Neural progenitor cell (in vitro differentiated cells): Measurements from ENCODE around the gene FBRSL1. TPM values are rescaled to one million over a fixed set of nuclear protein-coding genes. Genes with fewer than 3 reads are reported as not detected.
"Not testable (repeated sequence)": the region's sequence is repeated elsewhere in the genome, so short reads cannot be mapped to it uniquely, and the experiment has no call there.

Source experiments
- DNase-seq: peaks from one replicate; pipeline ENCODE4 v3.0.0-alpha.2; 2016; ENCODE audit warnings: low spot score
- H2AFZ ChIP-seq: fragments of 200-600 bp; sonication (generic); replicated peaks from 2 replicates; pipeline ENCODE4 v1.6.1; 2016; ENCODE audit warnings: antibody characterized with exemption
- H3F3A ChIP-seq: fragments of 200-600 bp; sonication (generic); 2 replicates; pipeline ENCODE4 v1.6.1; 2016; ENCODE audit warnings: antibody characterized with exemption, low read depth
- H3K27ac ChIP-seq: fragments of 200-600 bp; sonication (generic); 2 replicates; pipeline ENCODE4 v1.5.1; 2016; ENCODE audit warnings: mild to moderate bottlenecking
- H3K27me3 ChIP-seq: fragments of 200-600 bp; sonication (generic); 2 replicates; pipeline ENCODE4 v1.6.1; 2016; ENCODE audit warnings: mild to moderate bottlenecking, moderate library complexity
- H3K36me3 ChIP-seq: fragments of 200-600 bp; sonication (generic); 2 replicates; pipeline ENCODE4 v1.5.1; 2016
- H3K4me1 ChIP-seq: fragments of 200-600 bp; sonication (generic); 2 replicates; pipeline ENCODE4 v1.6.1; 2016; ENCODE audit warnings: mixed run types
- H3K4me2 ChIP-seq: fragments of 200-600 bp; sonication (generic); 2 replicates; pipeline ENCODE4 v1.6.1; 2016
- H3K4me3 ChIP-seq: fragments of 200-600 bp; sonication (generic); 2 replicates; pipeline ENCODE4 v1.5.1; 2016
- H3K79me2 ChIP-seq: fragments of 200-600 bp; sonication (generic); 2 replicates; pipeline ENCODE4 v1.6.1; 2016; ENCODE audit warnings: low read depth
- H3K9ac ChIP-seq: fragments of 200-600 bp; sonication (generic); 2 replicates; pipeline ENCODE4 v1.6.1; 2016
- H3K9me3 ChIP-seq: fragments of 200-600 bp; sonication (generic); 2 replicates; pipeline ENCODE4 v1.5.1; 2016; ENCODE audit warnings: low read depth
- H4K20me1 ChIP-seq: fragments of 200-600 bp; sonication (generic); 2 replicates; pipeline ENCODE4 v1.6.1; 2016; ENCODE audit warnings: low read depth
- H3K27ac Mint-ChIP-seq: 3 replicates; pipeline ENCODE4 v1.8.0; 2021; ENCODE audit warnings: mixed read lengths
- H3K27me3 Mint-ChIP-seq: 2 replicates; pipeline ENCODE4 v1.8.0; 2022; ENCODE audit warnings: low read depth, mild to moderate bottlenecking, inconsistent platforms, moderate library complexity, mixed read lengths; ENCODE audit not compliant: insufficient read depth
- H3K36me3 Mint-ChIP-seq: 3 replicates; pipeline ENCODE4 v1.8.0; 2021; ENCODE audit warnings: mixed read lengths
- H3K4me1 Mint-ChIP-seq: 3 replicates; pipeline ENCODE4 v1.8.0; 2021; ENCODE audit warnings: mixed read lengths
- H3K4me3 Mint-ChIP-seq: 3 replicates; pipeline ENCODE4 v1.8.0; 2021; ENCODE audit warnings: mild to moderate bottlenecking, moderate library complexity, mixed read lengths
- H3K9me3 Mint-ChIP-seq: 3 replicates; pipeline ENCODE4 v1.8.0; 2020; ENCODE audit warnings: mixed read lengths
- CTCF ChIP-seq: fragments of 200-600 bp; sonication (generic); IDR thresholded peaks from 2 replicates; pipeline ENCODE4 v1.5.1; 2017; ENCODE audit warnings: antibody characterized with exemption, mild to moderate bottlenecking
- EZH2 ChIP-seq: fragments of 200-600 bp; sonication (generic); IDR thresholded peaks from 2 replicates; pipeline ENCODE4 v1.6.1; 2017; ENCODE audit warnings: antibody characterized with exemption, mild to moderate bottlenecking, moderate library complexity
- EZH2phosphoT487 ChIP-seq: fragments of 200-600 bp; sonication (generic); IDR thresholded peaks from 2 replicates; pipeline ENCODE4 v1.6.1; 2017; ENCODE audit warnings: antibody characterized with exemption
- total RNA-seq: library from RNA; depleted of rRNA; stranded (reverse); fragments of >200 nt; gene quantifications from 2 replicates; pipeline ENCODE4 v1.2.3, GENCODE V29; 2015; ENCODE audit warnings: low replicate concordance

Gene FBRSL1
- total RNA-seq, 1 donor from 2014 or later: 7.4 TPM

GRCh38 chr12:132530851-132531250 lies 40.9 kb downstream of the FBRSL1 start:
- H3K9me3 Mint-ChIP-seq: peaks cover 38% of the 10 kb centered on the region
- H3K36me3 ChIP-seq: no peaks in the 10 kb centered on the region
- H4K20me1 ChIP-seq: peaks cover 6% of the 10 kb centered on the region
- H3K27me3 Mint-ChIP-seq: peaks cover 7% of the 10 kb centered on the region
- H3K4me1 ChIP-seq: peaks cover 7% of the 10 kb centered on the region
- peaks cover 20% of the 10 kb centered on the region for H3K36me3 Mint-ChIP-seq
- no peak overlapping the region for H3K27ac ChIP-seq
- no peak for DNase-seq
- no peaks in the 10 kb centered on the region for H3K9me3 ChIP-seq
- H3K27ac Mint-ChIP-seq: no peak overlapping the region
- H3K4me3 ChIP-seq: no peak overlapping the region
- peaks cover 9% of the 10 kb centered on the region for H3K4me1 Mint-ChIP-seq
- no peak overlapping the region for H3K4me3 Mint-ChIP-seq
- H3K9ac ChIP-seq: no peak overlapping the region
- H3K27me3 ChIP-seq: peaks cover 3% of the 10 kb centered on the region
- no peak overlapping the region for H2AFZ ChIP-seq
- no peak for TF ChIP-seq EZH2
- no peak for TF ChIP-seq CTCF
- no peak for TF ChIP-seq EZH2phosphoT487
- peaks cover 18% of the 10 kb centered on the region for H3F3A ChIP-seq
- H3K4me2 ChIP-seq: no peak overlapping the region
- no peaks in the 10 kb centered on the region for H3K79me2 ChIP-seq

- not testable (repeated sequence) for H3K27ac Mint-ChIP-seq, H3K4me3 ChIP-seq, H4K20me1 ChIP-seq, H3K27me3 Mint-ChIP-seq, H3K4me1 ChIP-seq, H3K4me3 Mint-ChIP-seq, H3K27ac ChIP-seq, H3K36me3 ChIP-seq, H3K9ac ChIP-seq, H3K4me2 ChIP-seq, H2AFZ ChIP-seq, H3K79me2 ChIP-seq, H3K27me3 ChIP-seq, H3K9me3 ChIP-seq, H3K4me1 Mint-ChIP-seq
- Mint-ChIP-seq H3K36me3 (peaks cover 30% of the 10 kb centered on the region), H3K9me3 (peaks cover 47% of the 10 kb centered on the region)
- H3F3A ChIP-seq: peaks cover 25% of the 10 kb centered on the region
- peak; percentile 26 for DNase-seq
These were observed 43.0 kb downstream of the FBRSL1 start for GRCh38 chr12:132532711-132533583.

- H3K9me3 ChIP-seq: no peaks in the 10 kb centered on the region
- Mint-ChIP-seq H3K27me3 (peaks cover 7% of the 10 kb centered on the region), H3K9me3 (peaks cover 47% of the 10 kb centered on the region)
These were observed 43.6 kb downstream of the FBRSL1 start for GRCh38 chr12:132533584-132533958.

More at GRCh38 chr12:132533584-132533958, 43.6 kb downstream of the FBRSL1 start:
- Histone ChIP-seq H3K4me2 (no peak overlapping the region), H3K27ac (no peak overlapping the region), H3K9ac (no peak overlapping the region), H3K79me2 (no peaks in the 10 kb centered on the region), H3K4me1 (no peaks in the 10 kb centered on the region), H3K4me3 (no peak overlapping the region), H2AFZ (no peak overlapping the region), H3K27me3 (peaks cover 13% of the 10 kb centered on the region), H3F3A (peaks cover 25% of the 10 kb centered on the region), H3K36me3 (no peaks in the 10 kb centered on the region), H4K20me1 (no peaks in the 10 kb centered on the region)
- Mint-ChIP-seq H3K36me3 (peaks cover 30% of the 10 kb centered on the region), H3K27ac (no peak overlapping the region), H3K4me1 (peaks cover 9% of the 10 kb centered on the region), H3K4me3 (no peak overlapping the region)
- no peak for TF ChIP-seq CTCF
- no peak for TF ChIP-seq EZH2phosphoT487
- TF ChIP-seq EZH2: no peak
- no peak for DNase-seq
